Loucy (cell line): ENCODE measurements around the gene ALDH1A1.

Experiments used
- H2AFZ ChIP-seq: fragments of 200-600 bp; sonication (generic); 2 replicates; pipeline ENCODE4 v1.6.0; 2016; ENCODE audit warnings: antibody characterized with exemption, mild to moderate bottlenecking, low read length, moderate library complexity
- H3F3A ChIP-seq: fragments of 200-600 bp; 2 replicates; pipeline ENCODE4 v1.6.0; 2016; ENCODE audit warnings: antibody characterized with exemption, low read depth, mild to moderate bottlenecking
- H3K27me3 ChIP-seq: fragments of 200-600 bp; sonication (generic); 2 replicates; pipeline ENCODE4 v1.6.1; 2014; ENCODE audit warnings: low read length, mild to moderate bottlenecking; ENCODE audit not compliant: insufficient read depth, poor library complexity, severe bottlenecking
- H3K36me3 ChIP-seq: fragments of 200-600 bp; sonication (generic); 2 replicates; pipeline ENCODE4 v1.6.1; 2016; ENCODE audit warnings: low read length; ENCODE audit not compliant: insufficient read depth
- H3K4me1 ChIP-seq: fragments of 200-600 bp; sonication (generic); 2 replicates; pipeline ENCODE4 v1.5.1; 2014; ENCODE audit warnings: low read length, mild to moderate bottlenecking; ENCODE audit not compliant: insufficient read depth, poor library complexity, severe bottlenecking
- H3K4me2 ChIP-seq: fragments of 200-600 bp; sonication (generic); 2 replicates; pipeline ENCODE4 v1.6.0; 2014; ENCODE audit warnings: antibody characterized with exemption, low read length, low read depth, mild to moderate bottlenecking; ENCODE audit not compliant: poor library complexity, severe bottlenecking
- H3K4me3 ChIP-seq: fragments of 200-600 bp; sonication (generic); 2 replicates; pipeline ENCODE4 v1.5.1; 2014; ENCODE audit warnings: low read length, mild to moderate bottlenecking, mixed read lengths; ENCODE audit not compliant: poor library complexity, severe bottlenecking
- H3K79me2 ChIP-seq: fragments of 200-600 bp; sonication (generic); 2 replicates; pipeline ENCODE4 v1.6.1; 2014; ENCODE audit warnings: low read length; ENCODE audit not compliant: insufficient read depth
- H3K9ac ChIP-seq: fragments of 200-600 bp; sonication (generic); 2 replicates; pipeline ENCODE4 v1.6.0; 2014; ENCODE audit warnings: mild to moderate bottlenecking, low read depth, low read length, moderate library complexity; ENCODE audit not compliant: poor library complexity, severe bottlenecking
- H3K9me2 ChIP-seq: fragments of 200-600 bp; sonication (generic); replicated peaks from 2 replicates; pipeline ENCODE4 v1.6.1; 2016; ENCODE audit warnings: low read depth, low read length, mixed read lengths
- H3K9me3 ChIP-seq: fragments of 200-600 bp; sonication (generic); 2 replicates; pipeline ENCODE4 v1.6.1; 2014; ENCODE audit warnings: mild to moderate bottlenecking, antibody characterized with exemption, low read length, low read depth; ENCODE audit not compliant: insufficient read depth
- H4K20me1 ChIP-seq: fragments of 200-600 bp; sonication (generic); 2 replicates; pipeline ENCODE4 v1.6.0; 2014; ENCODE audit warnings: antibody characterized with exemption, low read length, mild to moderate bottlenecking; ENCODE audit not compliant: insufficient read depth, poor library complexity, severe bottlenecking
- CTCF ChIP-seq: fragments of 200-600 bp; sonication (generic); conservative IDR thresholded peaks from 2 replicates; pipeline ENCODE4 v1.5.1; 2014; ENCODE audit warnings: mild to moderate bottlenecking, antibody characterized with exemption, low read length
- EZH2phosphoT487 ChIP-seq: fragments of 200-600 bp; IDR thresholded peaks from 2 replicates; pipeline ENCODE4 v1.6.1; 2018; ENCODE audit warnings: antibody characterized with exemption, mild to moderate bottlenecking, moderate library complexity, borderline replicate concordance

ALDH1A1 gene

GRCh38 chr9:72882117-72882775 is 70.6 kb downstream of the ALDH1A1 start:
- no peak overlapping the region for H3K4me3 ChIP-seq
- H3F3A ChIP-seq, result no peaks in the 10 kb centered on the region
- H3K4me2 ChIP-seq, result no peak overlapping the region
- no peaks in the 10 kb centered on the region for H3K27me3 ChIP-seq
- H3K79me2 ChIP-seq, result no peaks in the 10 kb centered on the region
- H3K9ac ChIP-seq, result no peak overlapping the region
- TF ChIP-seq CTCF, result no peak
- no peak for TF ChIP-seq EZH2phosphoT487
- H3K36me3 ChIP-seq, result no peaks in the 10 kb centered on the region
- no peaks in the 10 kb centered on the region; the same call in 1 of the 2 replicates for H3K9me3 ChIP-seq
- H3K4me1 ChIP-seq, result no peaks in the 10 kb centered on the region
- no peak overlapping the region for H2AFZ ChIP-seq
- H4K20me1 ChIP-seq, result no peaks in the 10 kb centered on the region
- no peaks in the 10 kb centered on the region for H3K9me2 ChIP-seq

GRCh38 chr9:72880821-72881220 is 72.0 kb downstream of the ALDH1A1 start:
- Histone ChIP-seq H3K4me1 (no peaks in the 10 kb centered on the region), H3K9ac (no peak overlapping the region), H3K4me2 (no peak overlapping the region), H3K9me3 (no peaks in the 10 kb centered on the region), H3K4me3 (no peak overlapping the region), H4K20me1 (no peaks in the 10 kb centered on the region), H3K27me3 (no peaks in the 10 kb centered on the region), H3F3A (no peaks in the 10 kb centered on the region), H3K36me3 (no peaks in the 10 kb centered on the region), H3K9me2 (no peaks in the 10 kb centered on the region), H2AFZ (no peak overlapping the region), H3K79me2 (no peaks in the 10 kb centered on the region)
- TF ChIP-seq EZH2phosphoT487, result no peak
- no peak for TF ChIP-seq CTCF

- no peaks in the 10 kb centered on the region for H3K79me2 ChIP-seq
- no peak for TF ChIP-seq EZH2phosphoT487
- TF ChIP-seq CTCF, result no peak
- H3K9me2 ChIP-seq, result no peaks in the 10 kb centered on the region
Measured at GRCh38 chr9:72875221-72875620, 77.6 kb downstream of the ALDH1A1 start.

More at GRCh38 chr9:72875221-72875620, 77.6 kb downstream of the ALDH1A1 start:
- Histone ChIP-seq H3K9ac (no peak overlapping the region), H3F3A (no peaks in the 10 kb centered on the region), H3K4me1 (no peaks in the 10 kb centered on the region), H3K4me2 (no peak overlapping the region), H3K36me3 (no peaks in the 10 kb centered on the region), H3K27me3 (no peaks in the 10 kb centered on the region), H3K4me3 (no peak overlapping the region), H4K20me1 (no peaks in the 10 kb centered on the region), H2AFZ (no peak overlapping the region), H3K9me3 (no peaks in the 10 kb centered on the region)
